ENCODE results near the gene SLC18B1. TPM values are rescaled to one million over a fixed set of nuclear protein-coding genes. Genes with fewer than 3 reads are reported as not detected.

Gene SLC18B1
- total and polyA plus RNA-seq, 2 of the 8 experiments (the other 6 are each of a cell fraction or from before 2014, with no cell fraction given), result 17.2 to 23.4 TPM

DNA sequence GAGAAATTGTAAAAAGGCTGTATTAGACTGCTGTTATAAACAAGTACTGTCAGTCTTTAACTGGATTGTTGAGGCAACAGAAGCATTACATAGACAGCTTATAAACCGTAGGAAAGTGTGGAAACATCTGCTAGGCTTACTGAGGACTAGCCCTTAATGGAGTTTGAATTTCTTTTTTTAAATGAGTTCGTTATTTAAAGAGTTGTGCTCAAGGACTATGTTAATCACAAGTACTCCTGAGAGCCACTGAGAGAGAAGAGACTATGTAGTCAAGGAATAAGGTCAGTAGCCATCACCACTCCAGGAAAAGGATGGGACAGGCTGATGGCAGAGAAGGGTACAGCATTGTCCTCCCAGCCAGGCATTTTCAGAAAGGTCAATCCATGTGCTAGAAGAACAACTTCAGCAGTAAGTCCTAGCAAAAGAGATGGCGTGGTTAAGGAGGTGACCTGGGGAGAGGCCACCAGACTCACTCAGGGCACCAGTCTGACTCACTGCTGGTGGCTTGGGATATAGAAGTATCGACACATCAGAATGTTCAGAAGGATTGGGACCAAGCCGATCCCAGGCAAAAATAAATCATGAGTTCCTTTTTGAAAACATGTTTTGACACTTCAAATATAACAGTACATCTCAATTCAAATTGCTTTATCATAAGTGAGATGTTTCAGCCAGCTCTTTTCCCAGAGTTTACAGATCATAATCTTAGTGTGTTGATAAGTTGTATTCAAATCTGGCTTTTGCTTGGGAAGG lies 22.4 kb upstream of the SLC18B1 start:
- Histone ChIP-seq H3K27me3 (replicated peaks in 1 of 4; ENCODE audit: control insufficient read depth in 3 of 4, extremely low read depth in 1 of 4, insufficient read depth in 3 of 4, low read length in 3 of 4) (no peaks in the 10 kb centered on the region), H2BK15ac (ENCODE audit: low read length) (no peak overlapping the region), H4K91ac (replicated peaks; ENCODE audit: insufficient read length, low read length) (no peak overlapping the region), H3K4me2 (ENCODE audit: insufficient read depth in 1 of 2, low read depth in 2 of 2, low read length in 2 of 2) (no peak overlapping the region), H2BK20ac (ENCODE audit: low read length) (no peak overlapping the region), H3K27ac (ENCODE audit: low read depth, low read length) (no peak overlapping the region; the same call in 1 of the 2 replicates), H3K79me2 (ENCODE audit: control insufficient read depth in 1 of 2, insufficient read depth in 2 of 2, low read length in 2 of 2) (peaks cover 3 to 14% of the 10 kb centered on the region in 2 experiments; a peak in 3 of 4 replicates), H3K18ac (ENCODE audit: extremely low read depth, low read length) (no peak overlapping the region), H3K56ac (replicated peaks; ENCODE audit: insufficient read length, low read depth, low read length) (no peak overlapping the region), H2AK5ac (ENCODE audit: low read depth, low read length) (no peak overlapping the region), H3K23me2 (ENCODE audit: low read depth, low read length) (peaks cover 4% of the 10 kb centered on the region), H3K4me3 (ENCODE audit: extremely low read depth in 1 of 4, insufficient read depth in 2 of 4, low read depth in 3 of 4, low read length in 4 of 4) (no peak overlapping the region), H2BK5ac (ENCODE audit: low read depth, low read length) (peak overlapping the region; percentile 38; the same call in 1 of the 2 replicates), H3K4me1 (replicated peaks in 1 of 4; ENCODE audit: control insufficient read depth in 3 of 4, insufficient read depth in 4 of 4, low read length in 3 of 4) (peaks cover 0 to 8% (median 5%) of the 10 kb centered on the region in 4 experiments; a peak in 6 of 7 replicates), H2AFZ (ENCODE audit: low read length) (no peak overlapping the region), H3K14ac (ENCODE audit: insufficient read length) (no peak overlapping the region), H4K8ac (ENCODE audit: extremely low read depth, insufficient read depth, low read length) (peak overlapping the region; percentile 19; the same call in 1 of the 2 replicates), H3K79me1 (ENCODE audit: low read depth, low read length) (no peaks in the 10 kb centered on the region), H3K9me3 (ENCODE audit: insufficient read depth in 2 of 2, low read depth in 1 of 2, low read length in 1 of 2) (no peaks in the 10 kb centered on the region), H3K23ac (ENCODE audit: insufficient read length) (no peak overlapping the region), H2BK120ac (replicated peaks; ENCODE audit: low read depth, low read length) (no peak overlapping the region), H3K4ac (replicated peaks; ENCODE audit: insufficient read length, low read depth, low read length) (no peak overlapping the region), H4K20me1 (replicated peaks in 1 of 2; ENCODE audit: control insufficient read depth in 1 of 2, insufficient read depth in 2 of 2, low read length in 2 of 2) (peaks cover 13% of the 10 kb centered on the region in 2 experiments), H4K5ac (ENCODE audit: insufficient read length, low read depth, low read length) (no peak overlapping the region), H3K9ac (replicated peaks in 1 of 4; ENCODE audit: extremely low read depth in 1 of 4, low read depth in 3 of 4, low read length in 3 of 4) (no peak overlapping the region; a peak in 1 of 7 replicates), H3K36me3 (ENCODE audit: control insufficient read depth in 2 of 4, insufficient read depth in 4 of 4, low read length in 3 of 4) (peaks cover 24 to 38% (median 33%) of the 10 kb centered on the region in 4 experiments), H2BK12ac (ENCODE audit: low read depth, low read length) (no peak overlapping the region)
- ChIA-PET CTCF (ENCODE audit: partially characterized antibody) (interaction anchor here (0.6 to 4.7 kb wide), 5 partner anchors 10 to 141 kb away, joined by 4 to 26 read pairs (median 4); partner anchors contain the start of gene SLC18B1), POLR2A (ENCODE audit: partially characterized antibody) (interaction anchor here (0.6 to 7.4 kb wide), 10 partner anchors 8 to 1147 kb away, joined by 3 to 122 read pairs (median 3); no protein-coding TSS in a partner anchor)
- TF ChIP-seq SIN3A (conservative IDR thresholded peaks at IDR 0.05 in 1 of 2, IDR thresholded peaks at IDR 0.05 in 1 of 2; ENCODE audit: low read depth in 1 of 2, low read length in 2 of 2) (no peak), POLR2AphosphoS5 (IDR thresholded peaks at IDR 0.05; ENCODE audit: low read depth, low read length) (peak; percentile 98), RAD21 (IDR thresholded peaks at IDR 0.05 in 1 of 2, conservative IDR thresholded peaks at IDR 0.05 in 1 of 2; ENCODE audit: low read depth in 2 of 2, low read length in 2 of 2) (no peak), POLR2A (IDR thresholded peaks at IDR 0.05; ENCODE audit: control extremely low read depth in 1 of 2, low read depth in 2 of 2, low read length in 2 of 2) (peak; percentile 88 to 97)
- TF ChIP-seq, protein P1, sequence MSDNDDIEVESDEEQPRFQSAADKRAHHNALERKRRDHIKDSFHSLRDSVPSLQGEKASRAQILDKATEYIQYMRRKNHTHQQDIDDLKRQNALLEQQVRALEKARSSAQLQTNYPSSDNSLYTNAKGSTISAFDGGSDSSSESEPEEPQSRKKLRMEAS (IDR thresholded peaks at IDR 0.05), result 0 out of 2 replicates have a peak, but pooled peaks have one; percentile 17
- DNase-seq (ENCODE audit: low read depth in 1 of 2, low spot score in 2 of 2) (peak in 1 of 2 experiments; percentile 53), FAIRE-seq (no peak)
- 76% methylated on average over 5 of the region's 5 CpGs; no CpG with 5 or more reads in 1 of the 2 experiments for WGBS, 2 experiments (ENCODE audit: extremely low coverage in 1 of 2, insufficient coverage in 1 of 2, insufficient read length in 1 of 2, insufficient replicate concordance in 2 of 2, low coverage in 1 of 2, low lambda C conversion rate in 2 of 2, missing lambda C conversion rate in 1 of 2)

Measured in H1 (cell line).